22Rv1 (cell line): Measurements from ENCODE around the gene TRIM38.
"Not testable (repeated sequence)": the region's sequence is repeated elsewhere in the genome, so short reads cannot be mapped to it uniquely, and the experiment has no call there.

Experiments used
- H3K27ac ChIP-seq: fragments of 450-650 bp; 2 replicates; pipeline ENCODE4 v1.5.1; 2017
- CTCF ChIP-seq: fragments of 450-650 bp; IDR thresholded peaks from 2 replicates; pipeline ENCODE4 v1.5.1; 2017; ENCODE audit warnings: mild to moderate bottlenecking
- ZFX ChIP-seq: fragments of 450-650 bp; IDR thresholded peaks from 2 replicates; pipeline ENCODE4 v1.6.1; 2017; ENCODE audit warnings: antibody characterized with exemption, borderline replicate concordance

The TRIM38 gene

DNA sequence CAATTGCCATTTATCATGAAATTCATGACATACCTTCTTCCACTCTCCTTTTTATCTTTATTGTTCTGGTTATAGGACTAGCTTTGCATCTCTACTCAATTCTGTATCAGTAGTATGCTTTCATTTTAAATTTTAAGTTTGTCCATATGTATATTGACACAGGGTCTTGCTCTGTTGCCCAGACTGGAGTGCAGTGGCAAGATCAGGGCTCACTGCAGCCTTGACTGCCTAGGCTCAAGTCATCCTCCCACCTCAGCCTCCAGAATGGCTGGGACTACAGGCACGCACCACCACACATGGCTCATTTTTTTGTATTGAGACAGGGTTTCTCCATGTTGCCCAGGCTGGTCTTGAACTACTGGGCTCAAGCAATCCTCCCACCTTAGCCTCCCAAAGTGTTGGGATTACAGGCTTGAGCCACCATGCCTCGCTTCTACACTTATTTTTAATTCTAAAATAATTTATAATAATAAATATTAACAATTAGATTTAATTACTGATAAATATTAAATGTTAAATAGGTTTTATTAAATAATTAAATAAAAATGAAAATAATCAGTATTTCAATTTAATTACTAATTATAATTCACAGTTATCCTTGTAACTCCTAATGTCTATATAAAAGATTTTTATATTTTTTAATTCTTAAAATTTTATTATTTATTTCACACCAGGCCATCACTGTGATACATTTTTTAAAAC, 27.7 kb downstream of the TRIM38 start:
- TF ChIP-seq ZFX (no peak), CTCF (no peak)
- no peak overlapping the region for H3K27ac ChIP-seq

DNA sequence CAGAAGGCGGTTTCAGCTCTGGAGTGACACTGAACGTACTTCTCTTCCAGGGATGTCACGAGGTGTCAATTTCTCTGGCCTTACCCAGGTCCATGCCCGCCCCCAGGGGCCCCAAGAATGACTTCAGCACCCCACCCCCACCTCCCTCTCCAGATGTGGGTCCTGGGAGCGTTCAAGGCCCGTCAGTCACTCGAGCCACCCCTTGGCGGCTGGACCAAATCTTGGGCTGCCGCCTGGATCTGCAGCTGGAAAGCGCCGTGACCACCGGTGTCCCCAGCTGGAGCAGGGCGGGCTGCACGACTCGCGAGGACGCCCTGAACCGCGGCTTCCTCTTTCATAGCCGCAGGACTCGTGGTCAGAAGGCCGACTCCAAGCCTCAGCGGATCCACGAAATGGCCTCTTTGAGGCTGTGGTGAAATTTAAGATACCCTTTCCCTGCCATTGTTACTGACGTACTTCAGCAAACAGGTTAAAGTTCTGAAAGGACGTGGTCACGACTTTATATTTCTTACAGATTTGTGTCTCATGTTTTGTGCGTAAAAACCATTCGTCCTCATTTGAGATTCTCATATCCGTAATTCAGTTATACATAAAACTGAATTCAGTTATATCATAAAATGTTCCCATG, 29.3 kb downstream of the TRIM38 start:
- TF ChIP-seq CTCF (no peak), ZFX (no peak)

GRCh38 chr6:25992413-25993340, 30.1 kb downstream of the TRIM38 start:
- TF ChIP-seq CTCF: peak; percentile 99
- TF ChIP-seq ZFX: no peak
- H3K27ac ChIP-seq: peak overlapping the region; percentile 66

More for the DNA sequence above, 29.3 kb downstream of the TRIM38 start:
- peak overlapping the region; percentile 66 for H3K27ac ChIP-seq

GRCh38 chr6:25993341-25993684, 30.7 kb downstream of the TRIM38 start:
- not testable (repeated sequence) for H3K27ac ChIP-seq

GRCh38 chr6:25995507-25995906, 32.9 kb downstream of the TRIM38 start:
- TF ChIP-seq ZFX: no peak
- no peak for TF ChIP-seq CTCF
- H3K27ac ChIP-seq: no peak overlapping the region

DNA sequence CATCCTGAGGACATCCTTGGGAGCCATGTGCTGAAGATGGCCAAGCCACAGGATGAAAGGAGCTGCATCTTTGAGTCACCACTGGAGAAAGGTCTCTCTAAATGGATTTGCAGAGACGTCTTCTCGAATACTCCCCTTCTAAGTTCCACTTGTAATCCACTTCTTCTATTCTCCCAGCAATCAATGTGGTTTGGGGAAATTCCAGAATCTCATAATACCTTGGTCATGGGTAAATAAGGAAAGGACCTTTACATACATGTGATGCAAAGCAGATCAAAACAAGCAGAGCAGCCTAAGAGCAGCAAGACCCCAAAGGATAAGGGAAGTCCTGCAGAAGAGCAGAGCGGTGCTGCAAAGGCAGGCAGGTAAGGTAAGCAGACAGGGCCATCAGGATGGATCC, 35.3 kb downstream of the TRIM38 start:
- TF ChIP-seq CTCF: no peak
- no peak for TF ChIP-seq ZFX
- no peak overlapping the region for H3K27ac ChIP-seq

- no peak overlapping the region for H3K27ac ChIP-seq
- TF ChIP-seq ZFX (no peak), CTCF (no peak)
Measured at GRCh38 chr6:25998379-25998778, 35.8 kb downstream of the TRIM38 start.

DNA sequence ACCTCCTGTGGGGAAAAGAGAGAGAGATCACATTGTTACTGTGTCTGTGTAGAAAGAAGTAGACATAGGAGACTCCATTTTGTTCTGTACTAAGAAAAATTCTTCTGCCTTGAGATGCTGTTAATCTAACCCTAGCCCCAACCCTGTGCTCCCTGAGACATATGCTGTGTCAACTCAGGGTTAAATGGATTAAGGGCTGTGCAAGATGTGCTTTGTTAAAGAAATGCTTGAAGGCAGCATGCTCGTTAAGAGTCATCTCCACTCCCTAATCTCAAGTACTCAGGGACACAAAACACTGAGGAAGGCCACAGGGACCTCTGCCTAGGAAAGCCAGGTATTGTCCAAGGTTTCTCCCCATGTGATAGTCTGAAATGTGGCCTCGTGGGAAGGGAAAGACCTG, 36.6 kb downstream of the TRIM38 start:
- not testable (repeated sequence) for H3K27ac ChIP-seq
